ENCODE measurements around the gene CASZ1.

Gene CASZ1

DNA sequence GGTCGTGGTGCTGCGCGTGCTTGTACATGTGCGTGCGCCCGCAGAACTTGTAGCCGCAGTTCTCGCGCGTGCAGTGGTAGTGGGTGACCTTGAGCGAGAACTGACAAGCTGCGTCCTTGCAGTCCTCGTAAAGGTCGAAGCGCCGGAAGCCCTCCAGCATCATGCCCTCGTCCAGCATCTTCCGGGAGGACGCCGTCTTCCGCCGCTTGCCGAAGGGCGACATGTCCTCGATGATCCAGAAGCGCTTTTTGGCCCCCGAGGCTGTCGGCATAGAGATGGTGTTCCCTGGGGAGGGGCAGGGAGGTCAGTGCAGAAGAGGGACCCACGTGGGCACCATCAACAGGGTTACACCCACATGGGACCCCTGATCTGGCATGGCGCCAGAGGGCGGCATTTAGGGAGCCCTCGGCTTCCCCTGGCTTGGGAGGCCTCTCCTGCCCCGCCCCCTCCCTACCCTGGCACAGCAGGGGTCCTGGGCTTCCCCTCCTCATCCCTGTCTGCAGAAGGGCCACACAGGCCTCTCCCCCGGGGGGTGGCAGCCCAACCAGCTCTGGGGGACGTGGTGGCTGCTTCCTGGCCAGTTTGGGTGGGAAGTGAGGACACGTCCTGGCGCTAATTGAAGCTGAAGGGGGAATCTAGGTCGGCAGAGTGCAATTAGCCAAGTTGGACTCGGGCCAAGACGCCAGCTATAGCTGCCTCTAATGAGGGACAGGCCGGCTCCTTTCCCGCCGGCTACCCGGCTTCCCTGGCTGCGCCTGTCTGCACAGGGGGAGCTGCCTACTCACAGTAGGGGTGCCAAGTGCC is 156.5 kb downstream of the CASZ1 start:
- DNase-seq: no peak
- no peak for ATAC-seq
- H3K27ac Mint-ChIP-seq: no peak overlapping the region
- H3K4me3 Mint-ChIP-seq: no peak overlapping the region
- no peaks in the 10 kb centered on the region for H3K9me3 Mint-ChIP-seq
- H3K27me3 Mint-ChIP-seq: peaks cover 4% of the 10 kb centered on the region
- peaks cover 1% of the 10 kb centered on the region for H3K36me3 Mint-ChIP-seq (ENCODE audit: low read depth)
- H3K4me1 Mint-ChIP-seq: peaks cover 2% of the 10 kb centered on the region

DNA sequence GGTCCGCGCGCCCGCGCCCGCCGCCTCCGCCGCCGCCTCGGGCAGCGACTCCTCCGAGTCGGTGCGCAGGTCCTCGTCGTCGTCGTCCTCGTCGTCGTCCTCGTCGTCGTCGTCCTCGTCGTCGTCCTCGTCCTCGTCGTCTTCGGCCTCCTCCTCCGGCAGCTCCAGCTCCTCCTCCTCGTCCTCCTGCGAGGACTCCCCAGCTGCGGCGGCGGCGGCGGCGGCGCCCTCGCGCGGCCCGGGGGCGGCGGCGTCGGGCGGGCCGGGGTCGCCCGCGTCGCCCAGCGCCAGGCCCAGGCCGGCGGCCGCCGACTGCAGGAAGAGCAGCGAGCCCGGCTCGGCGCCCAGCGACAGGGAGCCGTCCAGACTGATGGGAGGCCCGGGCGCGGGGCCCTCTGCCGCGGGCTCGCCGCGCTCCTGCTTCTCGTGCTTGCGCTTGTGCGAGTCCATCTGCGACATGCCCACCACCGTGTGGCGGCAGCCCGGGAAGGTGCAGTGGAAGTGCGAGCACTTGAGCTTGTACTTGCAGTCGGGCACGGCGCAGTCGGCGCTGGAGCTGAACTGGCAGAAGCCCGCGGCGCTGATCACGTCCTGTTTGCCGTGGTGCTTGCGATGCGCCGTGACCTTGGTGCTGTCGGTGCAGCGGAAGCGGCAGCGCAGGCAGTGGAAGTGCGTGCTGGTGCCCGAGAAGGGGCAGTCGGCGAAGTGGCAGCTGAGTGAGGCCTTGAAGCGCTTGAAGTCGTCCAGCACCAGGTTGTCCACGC is 157.3 kb downstream of the CASZ1 start:
- peaks cover 2% of the 10 kb centered on the region for H3K4me1 Mint-ChIP-seq
- peaks cover 1% of the 10 kb centered on the region for H3K36me3 Mint-ChIP-seq (ENCODE audit: low read depth)
- ATAC-seq (no peak), DNase-seq (no peak)
- peaks cover 4% of the 10 kb centered on the region for H3K27me3 Mint-ChIP-seq
- H3K27ac Mint-ChIP-seq: no peak overlapping the region
- H3K4me3 Mint-ChIP-seq: no peak overlapping the region
- no peaks in the 10 kb centered on the region for H3K9me3 Mint-ChIP-seq

DNA sequence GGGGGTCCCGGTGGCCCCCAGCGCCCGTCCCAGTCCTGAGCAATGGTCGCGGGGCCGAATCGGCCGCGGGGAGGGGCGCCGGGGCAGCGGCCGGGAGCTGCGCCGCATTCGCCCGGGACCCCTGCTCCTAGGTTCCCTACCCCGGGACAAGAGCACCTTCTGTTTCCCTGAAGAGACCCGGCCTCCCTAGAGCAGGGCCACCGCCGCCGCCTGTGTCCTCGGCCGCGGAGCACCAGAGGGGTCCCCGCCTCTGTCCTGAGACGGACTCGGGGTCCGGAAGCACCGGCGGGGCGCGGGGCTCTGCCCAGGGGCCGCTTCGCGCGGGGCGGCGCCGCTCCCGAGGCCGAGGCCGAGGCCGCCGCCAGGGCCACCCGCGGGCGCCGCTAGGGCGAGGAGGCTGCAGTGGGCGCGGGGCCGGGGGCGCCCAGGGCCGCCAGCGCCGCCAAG is 157.9 kb downstream of the CASZ1 start:
- H3K27ac Mint-ChIP-seq: no peak overlapping the region
- H3K4me3 Mint-ChIP-seq: no peak overlapping the region
- H3K36me3 Mint-ChIP-seq (ENCODE audit: low read depth): peaks cover 1% of the 10 kb centered on the region
- peaks cover 2% of the 10 kb centered on the region for H3K4me1 Mint-ChIP-seq
- DNase-seq: no peak
- H3K9me3 Mint-ChIP-seq: no peaks in the 10 kb centered on the region
- H3K27me3 Mint-ChIP-seq: peaks cover 4% of the 10 kb centered on the region
- no peak for ATAC-seq

DNA sequence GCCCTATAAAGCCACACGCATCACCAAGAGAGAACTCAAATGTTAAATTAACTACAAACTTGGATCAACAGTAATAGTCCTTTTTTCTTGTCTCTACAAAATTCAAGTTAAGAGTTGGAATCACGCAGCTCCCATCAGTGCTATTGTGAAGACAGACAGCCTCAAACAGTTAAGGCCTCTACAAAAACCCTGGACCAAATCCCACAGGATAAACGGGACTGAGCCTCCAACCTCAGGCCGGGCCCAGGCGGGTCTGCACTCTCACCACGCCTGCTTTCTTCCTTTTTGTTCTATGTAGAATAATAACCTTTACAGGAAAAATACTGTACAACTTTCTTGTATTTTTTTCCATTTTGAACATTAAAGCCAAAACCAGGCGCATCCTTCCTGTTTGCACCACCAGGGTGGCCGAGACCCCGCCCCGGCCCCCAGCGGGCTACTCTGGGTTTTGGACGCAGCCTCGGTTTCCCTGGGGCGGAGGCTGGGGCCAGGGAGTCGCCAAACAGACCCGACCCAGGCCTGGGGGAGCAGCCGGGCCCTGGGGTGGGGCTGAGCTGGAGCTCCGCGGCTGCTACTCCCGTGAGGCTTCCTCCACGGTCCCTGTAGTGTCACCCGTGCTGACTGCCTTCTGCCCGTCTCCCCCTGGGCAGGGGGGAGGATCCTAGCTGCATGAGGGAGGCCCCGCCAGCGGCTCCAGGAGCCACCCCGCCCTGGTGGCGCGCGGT is 158.4 kb downstream of the CASZ1 start:
- Mint-ChIP-seq H3K4me3 (no peak overlapping the region), H3K27me3 (peaks cover 4% of the 10 kb centered on the region), H3K9me3 (no peaks in the 10 kb centered on the region), H3K4me1 (peaks cover 2% of the 10 kb centered on the region), H3K27ac (no peak overlapping the region), H3K36me3 (ENCODE audit: low read depth) (peaks cover 1% of the 10 kb centered on the region)
- no peak for DNase-seq
- no peak for ATAC-seq

DNA sequence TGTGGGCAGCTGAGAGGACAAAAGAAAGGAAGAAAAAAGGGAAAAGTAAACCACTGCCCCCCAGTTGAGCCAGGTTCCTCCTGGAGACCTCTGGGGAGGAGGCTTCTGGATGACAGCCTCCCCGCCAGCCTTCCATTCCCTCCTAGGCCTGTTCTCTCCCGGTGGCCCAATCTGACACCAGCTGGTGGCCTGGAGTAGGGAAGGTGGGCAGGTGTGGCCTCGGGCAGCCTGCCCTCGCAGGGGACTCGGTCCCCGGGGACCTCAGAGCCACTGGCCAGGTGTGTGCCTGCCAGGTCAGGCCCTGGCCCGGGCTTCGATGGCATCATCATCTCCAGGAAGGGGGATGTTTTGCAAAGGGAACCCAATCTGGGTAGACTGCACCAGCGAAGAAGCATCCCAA is 159.0 kb downstream of the CASZ1 start:
- Mint-ChIP-seq H3K4me3 (no peak overlapping the region), H3K9me3 (no peaks in the 10 kb centered on the region), H3K36me3 (ENCODE audit: low read depth) (peaks cover 1% of the 10 kb centered on the region), H3K27ac (no peak overlapping the region), H3K27me3 (peaks cover 4% of the 10 kb centered on the region), H3K4me1 (peaks cover 2% of the 10 kb centered on the region)
- ATAC-seq (no peak), DNase-seq (no peak)

DNA sequence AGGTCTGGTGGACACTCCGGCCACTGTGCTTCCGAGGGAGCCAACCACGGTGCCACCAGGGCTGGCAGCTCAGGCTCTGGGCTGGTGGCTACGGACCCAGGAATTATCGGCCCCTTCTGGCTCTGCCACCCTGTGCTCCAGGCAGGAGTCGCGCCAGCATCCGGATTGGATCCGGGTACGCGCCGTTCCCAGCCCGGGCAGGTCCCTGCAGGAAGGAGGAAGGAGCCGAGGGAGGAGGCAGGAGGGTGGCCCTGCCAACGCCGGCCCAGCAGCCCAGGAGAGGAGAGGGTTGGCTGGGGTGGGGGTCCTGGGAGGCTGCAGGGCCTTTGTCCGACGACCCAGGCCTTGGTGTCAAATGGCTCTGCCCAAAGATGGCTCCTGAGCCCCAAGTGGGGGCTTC is 160.5 kb downstream of the CASZ1 start:
- DNase-seq: no peak
- Mint-ChIP-seq H3K4me1 (peaks cover 2% of the 10 kb centered on the region), H3K27me3 (peaks cover 4% of the 10 kb centered on the region)

DNA sequence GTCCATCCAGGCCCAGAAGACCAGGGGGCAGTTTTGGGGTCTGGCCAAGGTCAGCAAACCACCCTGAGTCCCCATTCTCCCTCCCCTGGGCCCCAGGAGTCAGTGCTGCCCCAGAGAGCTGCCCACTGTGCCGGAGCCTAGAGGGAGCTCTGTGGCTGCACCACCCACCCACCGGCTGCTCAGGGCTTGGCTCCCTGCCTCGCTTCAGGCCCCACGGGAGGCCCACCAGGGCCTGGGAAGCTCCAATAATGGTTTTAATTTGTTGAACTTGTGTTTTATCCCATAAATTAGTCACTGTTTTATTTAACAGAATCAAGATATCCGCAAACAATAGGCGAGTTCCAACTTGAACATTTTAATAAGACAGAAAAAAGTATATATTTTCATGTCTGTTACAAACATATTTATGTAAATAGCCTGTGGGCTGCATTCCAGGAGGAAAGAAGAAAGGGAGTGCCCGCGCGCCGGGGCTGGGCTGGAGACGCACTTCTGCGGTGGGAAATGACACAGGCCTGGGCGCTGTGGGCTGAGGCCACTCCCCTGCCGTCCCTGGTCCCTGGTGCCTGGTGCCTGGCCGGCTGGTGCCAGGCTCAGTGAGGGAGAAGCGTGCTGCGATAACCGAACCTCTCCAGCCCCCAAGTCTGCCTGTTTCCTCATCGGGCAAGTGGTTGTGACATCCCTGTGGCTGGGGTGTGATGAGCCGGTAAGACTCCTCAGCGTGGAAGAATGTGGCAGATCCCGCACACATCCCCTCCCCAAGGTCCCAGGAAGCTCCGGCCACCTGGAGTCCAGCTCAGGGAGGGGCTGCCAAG is 161.2 kb downstream of the CASZ1 start:
- no peak overlapping the region for H3K27ac Mint-ChIP-seq
- H3K4me1 Mint-ChIP-seq: peaks cover 2% of the 10 kb centered on the region
- peaks cover 4% of the 10 kb centered on the region for H3K27me3 Mint-ChIP-seq

More for the DNA sequence above, 160.5 kb downstream of the CASZ1 start:
- Mint-ChIP-seq H3K27ac (no peak overlapping the region), H3K4me3 (no peak overlapping the region), H3K9me3 (no peaks in the 10 kb centered on the region), H3K36me3 (ENCODE audit: low read depth) (no peaks in the 10 kb centered on the region)
- ATAC-seq: no peak

DNA sequence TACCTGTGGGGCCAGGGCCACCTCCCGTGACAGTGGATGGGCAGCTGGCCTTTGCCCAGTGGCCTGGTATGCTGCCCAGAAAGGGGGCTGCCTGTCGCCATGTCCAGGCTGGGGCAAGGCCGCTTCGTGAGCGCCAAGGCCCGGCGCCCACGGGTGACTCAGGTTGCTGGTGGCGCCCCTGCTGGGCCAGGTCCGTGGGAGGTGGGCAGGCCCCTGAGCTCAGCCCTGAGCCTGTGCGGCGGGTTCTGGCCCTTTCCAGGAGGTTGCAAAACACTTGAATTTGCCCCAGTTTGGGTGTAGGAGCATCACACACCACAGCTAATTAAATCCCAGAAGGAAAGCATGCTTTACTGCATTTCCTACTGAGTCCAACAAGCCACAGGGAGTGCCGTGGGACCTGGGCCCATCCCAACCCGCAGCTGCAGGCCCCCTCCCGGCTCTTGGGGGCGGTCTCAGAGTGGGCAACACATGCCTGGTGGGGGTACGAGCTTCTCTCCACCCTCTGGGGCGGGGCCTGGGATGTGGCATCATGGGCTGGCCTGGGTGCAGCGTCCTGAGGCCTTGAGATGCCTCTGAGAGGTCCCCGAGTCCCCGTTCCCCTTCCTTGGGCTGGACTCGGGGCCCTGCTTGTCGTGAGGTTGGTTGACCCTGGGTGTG is 161.9 kb downstream of the CASZ1 start:
- peaks cover 4% of the 10 kb centered on the region for H3K27me3 Mint-ChIP-seq
- H3K36me3 Mint-ChIP-seq (ENCODE audit: low read depth): no peaks in the 10 kb centered on the region
- no peak for ATAC-seq
- H3K27ac Mint-ChIP-seq: no peak overlapping the region
- no peak for DNase-seq
- no peaks in the 10 kb centered on the region for H3K9me3 Mint-ChIP-seq
- H3K4me1 Mint-ChIP-seq: peaks cover 2% of the 10 kb centered on the region
- no peak overlapping the region for H3K4me3 Mint-ChIP-seq

More for the DNA sequence above, 161.2 kb downstream of the CASZ1 start:
- no peak overlapping the region for H3K4me3 Mint-ChIP-seq
- no peak for ATAC-seq
- no peaks in the 10 kb centered on the region for H3K36me3 Mint-ChIP-seq (ENCODE audit: low read depth)
- DNase-seq: no peak
- H3K9me3 Mint-ChIP-seq: no peaks in the 10 kb centered on the region

DNA sequence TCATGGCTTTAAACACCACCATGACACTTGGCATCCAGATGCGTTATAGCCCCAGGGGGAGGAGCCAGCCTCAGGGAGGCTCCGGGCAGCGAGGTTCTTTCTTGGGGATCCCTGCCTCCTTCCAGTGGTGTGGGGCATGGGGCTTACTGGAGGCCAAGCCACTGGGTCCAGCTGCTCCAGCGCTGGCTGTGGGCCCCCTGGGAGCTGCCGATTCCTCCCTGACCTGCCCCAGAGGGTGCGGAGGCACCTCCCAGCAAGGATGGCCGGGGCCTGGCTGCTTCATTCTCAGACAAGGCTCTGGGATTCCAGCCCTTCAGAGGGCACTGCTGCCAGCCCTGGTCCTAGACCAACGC is 162.4 kb downstream of the CASZ1 start:
- H3K27me3 Mint-ChIP-seq: peaks cover 4% of the 10 kb centered on the region
- no peaks in the 10 kb centered on the region for H3K36me3 Mint-ChIP-seq (ENCODE audit: low read depth)
- no peak overlapping the region for H3K4me3 Mint-ChIP-seq
- no peak overlapping the region for H3K27ac Mint-ChIP-seq
- peaks cover 2% of the 10 kb centered on the region for H3K4me1 Mint-ChIP-seq
- no peak for DNase-seq
- no peaks in the 10 kb centered on the region for H3K9me3 Mint-ChIP-seq
- no peak for ATAC-seq

DNA sequence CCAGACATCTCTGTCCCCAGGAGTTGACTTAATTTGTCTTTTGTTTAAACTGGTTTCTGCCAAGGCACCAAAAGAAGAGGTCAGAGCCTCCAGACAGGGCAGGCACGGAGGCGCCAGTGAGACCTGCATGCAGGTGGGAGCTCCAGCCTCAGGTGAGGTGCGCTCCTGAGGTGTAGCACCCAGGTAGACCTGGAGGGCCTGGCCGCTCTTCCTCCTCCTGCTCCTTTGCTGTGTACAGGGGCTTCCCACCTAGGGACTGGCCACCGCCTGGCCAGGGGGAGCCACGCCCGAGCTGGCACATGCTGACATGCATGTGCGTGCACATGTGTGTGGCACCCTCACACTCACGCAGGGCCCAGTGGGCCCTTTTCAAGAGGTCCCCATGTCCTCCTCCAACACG is 163.0 kb downstream of the CASZ1 start:
- Mint-ChIP-seq H3K36me3 (ENCODE audit: low read depth) (no peaks in the 10 kb centered on the region), H3K27me3 (peaks cover 4% of the 10 kb centered on the region), H3K9me3 (no peaks in the 10 kb centered on the region), H3K27ac (no peak overlapping the region), H3K4me1 (peaks cover 2% of the 10 kb centered on the region), H3K4me3 (no peak overlapping the region)
- ATAC-seq (no peak), DNase-seq (no peak)

DNA sequence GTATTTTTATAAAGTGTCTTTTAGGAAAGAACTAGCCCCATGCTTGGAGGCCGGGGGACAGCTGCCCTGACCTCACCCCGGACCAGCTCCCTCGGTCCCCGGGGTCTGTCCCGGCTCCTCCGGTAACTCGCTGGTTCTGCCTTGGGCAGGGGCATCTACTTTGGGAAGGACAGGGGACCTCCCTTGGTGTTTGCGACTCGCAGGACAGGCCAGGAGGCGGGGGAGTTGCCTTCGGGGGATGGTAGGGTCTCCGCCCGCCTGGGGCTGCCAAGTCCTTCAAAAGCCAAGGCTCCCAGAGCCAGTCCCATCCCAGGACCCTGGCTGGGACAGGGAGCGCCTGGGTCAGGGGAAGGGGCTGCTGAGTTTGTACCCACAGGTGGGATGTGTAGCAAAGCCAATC is 163.8 kb downstream of the CASZ1 start:
- DNase-seq (no peak), ATAC-seq (no peak)
- H3K36me3 Mint-ChIP-seq (ENCODE audit: low read depth): no peaks in the 10 kb centered on the region
- peaks cover 2% of the 10 kb centered on the region for H3K27me3 Mint-ChIP-seq
- H3K9me3 Mint-ChIP-seq: no peaks in the 10 kb centered on the region
- H3K4me3 Mint-ChIP-seq: no peak overlapping the region
- H3K4me1 Mint-ChIP-seq: peaks cover under 1% of the 10 kb centered on the region
- no peak overlapping the region for H3K27ac Mint-ChIP-seq

DNA sequence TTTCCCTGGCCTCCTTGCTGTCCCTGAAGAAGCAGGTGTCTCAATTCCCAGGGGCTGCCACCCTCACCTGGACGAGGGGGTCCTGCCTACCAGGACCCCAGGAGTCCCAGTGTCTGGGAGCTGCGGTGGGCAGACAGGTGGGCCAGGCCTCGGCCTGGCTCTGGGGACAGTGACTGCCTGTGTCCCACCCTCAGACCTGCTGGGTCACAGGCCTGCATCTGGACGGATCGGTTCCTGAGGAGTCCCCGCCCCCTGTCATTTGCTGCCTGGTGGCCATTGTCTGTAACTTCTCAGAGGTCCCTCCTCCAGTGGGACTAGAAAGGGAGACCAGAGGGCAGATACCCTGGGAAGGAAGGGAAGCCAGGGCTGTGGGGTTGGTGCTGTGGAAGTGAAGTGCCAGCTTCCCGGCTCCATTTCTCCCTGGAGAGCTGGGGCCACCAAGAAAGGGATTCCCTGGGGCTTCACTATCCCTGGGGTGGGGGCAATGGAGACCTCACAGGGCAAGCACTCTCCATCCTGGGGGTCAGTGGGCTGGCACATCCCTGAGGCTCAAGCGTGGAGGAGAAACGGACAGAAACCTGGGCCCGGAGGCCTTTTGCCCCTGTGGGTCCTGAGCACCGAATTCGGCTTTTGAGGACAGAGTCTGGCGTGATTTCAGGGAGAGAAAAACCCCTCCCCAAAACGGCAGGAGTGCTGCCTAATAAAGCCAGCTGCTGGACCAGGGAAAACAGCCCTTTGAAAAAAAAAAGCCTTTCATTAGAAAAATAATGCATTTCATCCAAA is 164.4 kb downstream of the CASZ1 start:
- H3K27me3 Mint-ChIP-seq: no peaks in the 10 kb centered on the region
- H3K27ac Mint-ChIP-seq: no peak overlapping the region
- no peak for ATAC-seq
- DNase-seq: no peak
- no peaks in the 10 kb centered on the region for H3K9me3 Mint-ChIP-seq
- H3K4me3 Mint-ChIP-seq: no peak overlapping the region
- H3K4me1 Mint-ChIP-seq: no peaks in the 10 kb centered on the region
- no peaks in the 10 kb centered on the region for H3K36me3 Mint-ChIP-seq (ENCODE audit: low read depth)

DNA sequence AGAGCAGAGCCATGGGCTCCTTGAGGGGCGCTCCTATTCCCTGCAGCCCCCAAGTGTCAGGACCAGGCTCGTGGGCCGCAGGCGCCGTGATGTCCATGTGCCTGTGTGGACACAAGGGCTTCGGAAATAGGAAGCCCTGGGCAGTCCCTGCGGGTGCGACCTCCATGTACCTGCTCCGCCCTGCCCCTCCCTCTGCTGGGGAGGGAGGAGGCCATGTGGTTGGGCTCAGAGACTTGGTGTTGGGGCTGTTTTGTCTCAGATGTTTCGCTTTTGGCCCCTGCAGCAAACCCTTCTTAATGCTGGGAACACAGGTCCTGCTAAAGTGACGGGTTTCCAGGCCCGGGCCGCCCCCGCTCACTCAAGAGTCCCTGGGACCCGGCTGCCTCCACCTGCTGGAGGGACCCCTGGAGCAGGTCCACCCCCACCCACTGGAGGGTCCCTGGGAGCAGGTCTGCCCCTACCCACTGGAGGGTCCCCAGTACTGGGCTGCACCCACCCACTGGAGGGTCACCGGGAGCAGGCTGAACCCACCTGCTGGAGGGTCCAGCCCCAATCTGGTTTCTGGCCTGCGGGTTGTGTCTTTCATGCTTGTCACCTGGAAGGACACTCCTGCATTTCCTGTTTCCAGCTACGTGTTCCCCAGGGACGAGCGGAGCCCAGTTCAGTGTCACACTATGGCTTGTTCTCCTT is 165.2 kb downstream of the CASZ1 start:
- no peaks in the 10 kb centered on the region for H3K9me3 Mint-ChIP-seq
- no peak overlapping the region for H3K4me3 Mint-ChIP-seq
- no peaks in the 10 kb centered on the region for H3K4me1 Mint-ChIP-seq
- ATAC-seq (no peak), DNase-seq (no peak)
- no peaks in the 10 kb centered on the region for H3K27me3 Mint-ChIP-seq
- no peaks in the 10 kb centered on the region for H3K36me3 Mint-ChIP-seq (ENCODE audit: low read depth)
- H3K27ac Mint-ChIP-seq: no peak overlapping the region

Measured in activated naive CD8-positive, alpha-beta T cell treated with anti-CD3 and anti-CD28 coated beads, Interleukin-2, amount 50 U/mL, for 24 hours (primary cell).